PC-3 (cell line): ENCODE data around the gene POMT1. TPM values are rescaled to one million over a fixed set of nuclear protein-coding genes. Genes with fewer than 3 reads are reported as not detected.
A peak's percentile ranks its signal among the peaks of the same experiment; 100 is the strongest.
"Not testable (repeated sequence)": the region's sequence is repeated elsewhere in the genome, so short reads cannot be mapped to it uniquely, and the experiment has no call there.

Source experiments
- ATAC-seq: fragments of 200-7000 bp; cut with Tn5 transposase; 2 replicates; pipeline ENCODE4 v1.9.1; 2020; ENCODE audit warnings: mild to moderate bottlenecking, moderate library complexity
- BruUV-seq: library from RNA; stranded (reverse); fragments of 400-500 nt; replicated peaks from 2 replicates; lab custom pipeline; 2021; lab: Mats Ljungman, UMichigan
- CTCF ChIA-PET: fragments of 300-600 bp; sonication (Branson Sonifier 250); formaldehyde crosslinking; loops from one replicate; lab custom pipeline; 2022; ENCODE audit warnings: antibody characterized with exemption; lab: Charles Lee
- POLR2A ChIA-PET: fragments of 300-600 bp; sonication (Branson Sonifier 250); formaldehyde crosslinking; loops from one replicate; lab custom pipeline; 2022; ENCODE audit warnings: antibody characterized with exemption; ENCODE audit not compliant: unreplicated experiment; lab: Charles Lee
- DNase-seq: peaks from one replicate; pipeline ENCODE4 v3.0.0-alpha.2; 2015
- H2AFZ ChIP-seq: fragments of 300-600 bp; sonication (generic); 2 replicates; pipeline ENCODE4 v1.6.0; 2016; ENCODE audit warnings: antibody characterized with exemption, low read length
- H3F3A ChIP-seq: fragments of 300-600 bp; sonication (generic); one replicate; pipeline ENCODE4 v1.6.0; 2017; ENCODE audit warnings: antibody characterized with exemption, low read length, control low read depth, mild to moderate bottlenecking; ENCODE audit not compliant: unreplicated experiment
- H3K27ac ChIP-seq: fragments of 300-600 bp; sonication (generic); 2 replicates; pipeline ENCODE4 v1.5.1; 2016; ENCODE audit warnings: mild to moderate bottlenecking, low read length
- H3K27me3 ChIP-seq: fragments of 300-600 bp; sonication (generic); 2 replicates; pipeline ENCODE4 v1.6.1; 2016; ENCODE audit warnings: low read length, mixed read lengths
- H3K36me3 ChIP-seq: fragments of 300-600 bp; sonication (generic); 2 replicates; pipeline ENCODE4 v1.6.1; 2016; ENCODE audit warnings: low read depth, mixed run types, low read length, mixed read lengths
- H3K4me1 ChIP-seq: fragments of 300-600 bp; sonication (generic); 2 replicates; pipeline ENCODE4 v1.5.1; 2016; ENCODE audit warnings: low read length; ENCODE audit not compliant: insufficient read depth
- H3K4me2 ChIP-seq: fragments of 300-600 bp; sonication (generic); 2 replicates; pipeline ENCODE4 v1.6.0; 2016; ENCODE audit warnings: low read length
- H3K4me3 ChIP-seq: fragments of 300-600 bp; sonication (generic); 2 replicates; pipeline ENCODE4 v1.5.1; 2016; ENCODE audit warnings: mild to moderate bottlenecking, low read length, mixed read lengths
- H3K79me2 ChIP-seq: fragments of 300-600 bp; sonication (generic); 2 replicates; pipeline ENCODE4 v1.6.1; 2017; ENCODE audit warnings: low read length, mixed read lengths
- H3K9ac ChIP-seq: fragments of 300-600 bp; sonication (generic); 2 replicates; pipeline ENCODE4 v1.6.0; 2016; ENCODE audit warnings: mild to moderate bottlenecking, low read length
- H3K9me2 ChIP-seq: fragments of 300-600 bp; sonication (generic); replicated peaks from 2 replicates; pipeline ENCODE4 v1.6.1; 2016; ENCODE audit warnings: mixed run types, low read length, mixed read lengths
- H3K9me3 ChIP-seq: fragments of 300-600 bp; sonication (generic); 2 replicates; pipeline ENCODE4 v1.6.1; 2016; ENCODE audit warnings: low read length, mixed read lengths
- H4K20me1 ChIP-seq: fragments of 300-600 bp; sonication (generic); 2 replicates; pipeline ENCODE4 v1.6.1; 2016; ENCODE audit warnings: low read length, mixed read lengths
- EZH2 ChIP-seq: fragments of 300-600 bp; sonication (generic); IDR thresholded peaks from one replicate; pipeline ENCODE4 v1.6.1; 2017; ENCODE audit warnings: antibody characterized with exemption, mild to moderate bottlenecking, low read length; ENCODE audit not compliant: unreplicated experiment
- EZH2phosphoT487 ChIP-seq: fragments of 300-600 bp; sonication (generic); IDR thresholded peaks from 2 replicates; pipeline ENCODE4 v1.6.1; 2018; ENCODE audit warnings: mild to moderate bottlenecking, antibody characterized with exemption, low read length, borderline replicate concordance
- intact Hi-C: fragments of 100-400 bp; cut with micrococcal nuclease; formaldehyde crosslinking; loops from 2 replicates; pipeline ENCODE4 v1.9.0; 2023
- total RNA-seq: library from RNA; depleted of rRNA; stranded (reverse); fragments of >200 nt; gene quantifications from 2 replicates; pipeline ENCODE4 v1.2.3, GENCODE V29; 2014
- TF ChIP-seq, protein P1 (sequence below): fragments of 300-600 bp; sonication (generic); conservative IDR thresholded peaks from 2 replicates; pipeline ENCODE4 v1.5.1; 2017; ENCODE audit warnings: antibody characterized with exemption, low read depth, mild to moderate bottlenecking, low read length

The POMT1 gene
- total RNA-seq, 1 experiment from 2014 or later, result 24.1 TPM

DNA sequence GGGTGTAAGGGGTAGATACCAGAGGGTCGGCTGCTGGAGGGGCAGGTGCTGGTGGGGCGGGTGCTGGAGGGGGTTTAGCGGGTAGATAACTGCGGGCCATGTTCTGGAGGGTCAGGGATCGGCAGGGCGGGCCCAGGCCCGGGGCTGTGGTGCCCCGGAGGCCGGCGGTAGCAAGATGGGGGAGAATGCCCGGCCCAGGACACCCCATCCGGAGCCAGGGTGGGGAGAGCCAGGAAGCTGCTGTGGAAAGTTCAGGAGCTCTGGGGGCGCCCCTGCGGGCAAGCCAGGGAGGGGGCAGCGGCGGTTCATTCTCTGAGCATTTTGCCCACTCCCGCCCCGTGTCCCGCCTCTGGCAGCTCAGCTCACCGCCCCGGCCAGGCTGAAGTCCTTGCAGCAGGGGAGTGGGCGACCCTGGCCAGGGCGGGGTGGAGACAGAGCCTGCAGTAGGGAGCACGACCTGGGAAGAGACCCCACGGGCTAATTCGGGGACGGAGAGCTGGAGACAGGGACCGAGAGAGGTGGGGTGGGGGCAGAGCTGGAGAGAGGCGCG lies 43.1 kb downstream of the POMT1 start:
- peaks cover 10% of the 10 kb centered on the region for H3K27me3 ChIP-seq
- ATAC-seq (peak; percentile 31), DNase-seq (no peak)
- no peak overlapping the region for H3K9ac ChIP-seq
- peaks cover 6% of the 10 kb centered on the region; the same call in 1 of the 2 replicates for H3K4me1 ChIP-seq
- H3K9me2 ChIP-seq, result no peaks in the 10 kb centered on the region
- BruUV-seq, result no TSS peak
- peak overlapping the region; percentile 63 for H3K4me3 ChIP-seq
- intact Hi-C loops, result no loop called here
- H3K4me2 ChIP-seq, result peak overlapping the region; percentile 85
- no peaks in the 10 kb centered on the region for H4K20me1 ChIP-seq
- no peak overlapping the region for H2AFZ ChIP-seq
- H3K36me3 ChIP-seq, result no peaks in the 10 kb centered on the region
- H3K79me2 ChIP-seq, result no peaks in the 10 kb centered on the region
- no peak overlapping the region for H3K27ac ChIP-seq
- TF ChIP-seq, protein P1, sequence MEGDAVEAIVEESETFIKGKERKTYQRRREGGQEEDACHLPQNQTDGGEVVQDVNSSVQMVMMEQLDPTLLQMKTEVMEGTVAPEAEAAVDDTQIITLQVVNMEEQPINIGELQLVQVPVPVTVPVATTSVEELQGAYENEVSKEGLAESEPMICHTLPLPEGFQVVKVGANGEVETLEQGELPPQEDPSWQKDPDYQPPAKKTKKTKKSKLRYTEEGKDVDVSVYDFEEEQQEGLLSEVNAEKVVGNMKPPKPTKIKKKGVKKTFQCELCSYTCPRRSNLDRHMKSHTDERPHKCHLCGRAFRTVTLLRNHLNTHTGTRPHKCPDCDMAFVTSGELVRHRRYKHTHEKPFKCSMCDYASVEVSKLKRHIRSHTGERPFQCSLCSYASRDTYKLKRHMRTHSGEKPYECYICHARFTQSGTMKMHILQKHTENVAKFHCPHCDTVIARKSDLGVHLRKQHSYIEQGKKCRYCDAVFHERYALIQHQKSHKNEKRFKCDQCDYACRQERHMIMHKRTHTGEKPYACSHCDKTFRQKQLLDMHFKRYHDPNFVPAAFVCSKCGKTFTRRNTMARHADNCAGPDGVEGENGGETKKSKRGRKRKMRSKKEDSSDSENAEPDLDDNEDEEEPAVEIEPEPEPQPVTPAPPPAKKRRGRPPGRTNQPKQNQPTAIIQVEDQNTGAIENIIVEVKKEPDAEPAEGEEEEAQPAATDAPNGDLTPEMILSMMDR, result no peak
- TF ChIP-seq EZH2phosphoT487 (no peak), EZH2 (no peak)
- no peaks in the 10 kb centered on the region for H3F3A ChIP-seq
- ChIA-PET CTCF (no interaction called here), POLR2A (no interaction called here)
- H3K9me3 ChIP-seq, result 0 out of 2 replicates have a peak, but pooled peaks cover 6% of the 10 kb centered on the region

DNA sequence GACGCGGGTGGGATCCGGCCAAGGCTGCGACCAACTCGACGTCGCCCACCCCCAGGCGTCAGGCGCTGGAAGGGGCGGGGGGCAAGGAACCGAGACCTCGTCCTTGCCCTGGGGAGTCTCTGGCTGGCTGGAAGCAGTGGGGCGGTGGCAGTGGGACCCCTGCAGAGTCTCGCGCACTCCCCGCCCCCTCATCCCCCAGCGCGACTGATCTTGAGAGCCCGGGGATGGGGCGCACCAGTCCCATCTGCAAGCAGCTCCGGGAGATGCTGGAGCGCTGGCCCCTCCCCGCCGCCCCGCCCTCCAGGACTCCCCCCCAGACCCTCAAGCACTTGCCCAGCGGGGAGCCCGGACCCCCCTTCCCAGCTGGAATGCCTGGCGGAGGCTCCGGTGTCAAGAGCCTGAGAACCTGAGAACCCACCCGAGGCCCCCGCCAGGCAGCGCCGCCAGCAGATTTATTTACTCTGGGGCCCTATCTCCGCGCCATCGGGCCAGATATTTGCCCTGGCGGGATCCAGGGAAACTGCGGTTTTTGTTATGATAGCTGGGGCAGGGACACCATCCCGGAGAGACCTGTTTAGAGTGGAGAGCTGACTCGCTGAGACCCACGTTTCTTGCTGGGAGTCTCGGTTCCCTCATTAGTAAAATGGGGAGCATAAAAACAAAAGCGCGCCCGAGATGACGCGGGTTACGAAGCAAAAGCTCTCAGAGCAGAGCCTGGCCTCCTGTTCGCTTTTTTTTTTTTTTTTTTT lies 43.8 kb downstream of the POMT1 start:
- Histone ChIP-seq H3K9ac (no peak overlapping the region), H3K4me1 (peaks cover 6% of the 10 kb centered on the region; the same call in 1 of the 2 replicates), H3K4me3 (peak overlapping the region; percentile 63; the same call in 1 of the 2 replicates), H3K79me2 (no peaks in the 10 kb centered on the region), H3F3A (no peaks in the 10 kb centered on the region), H3K27ac (no peak overlapping the region), H3K27me3 (peaks cover 10% of the 10 kb centered on the region), H3K9me2 (no peaks in the 10 kb centered on the region), H2AFZ (peak overlapping the region; percentile 12; the same call in 1 of the 2 replicates), H4K20me1 (no peaks in the 10 kb centered on the region), H3K9me3 (0 out of 2 replicates have a peak, but pooled peaks cover 6% of the 10 kb centered on the region), H3K4me2 (peak overlapping the region; percentile 85), H3K36me3 (no peaks in the 10 kb centered on the region)
- POLR2A ChIA-PET, result no interaction called here
- TF ChIP-seq, protein P1, result no peak
- TF ChIP-seq EZH2 (no peak), EZH2phosphoT487 (peak; percentile 60)
- DNase-seq, result peak; percentile 56
- peak; percentile 29 for ATAC-seq
- CTCF ChIA-PET, result no interaction called here
- BruUV-seq, result no TSS peak
- intact Hi-C loops, result no loop called here

DNA sequence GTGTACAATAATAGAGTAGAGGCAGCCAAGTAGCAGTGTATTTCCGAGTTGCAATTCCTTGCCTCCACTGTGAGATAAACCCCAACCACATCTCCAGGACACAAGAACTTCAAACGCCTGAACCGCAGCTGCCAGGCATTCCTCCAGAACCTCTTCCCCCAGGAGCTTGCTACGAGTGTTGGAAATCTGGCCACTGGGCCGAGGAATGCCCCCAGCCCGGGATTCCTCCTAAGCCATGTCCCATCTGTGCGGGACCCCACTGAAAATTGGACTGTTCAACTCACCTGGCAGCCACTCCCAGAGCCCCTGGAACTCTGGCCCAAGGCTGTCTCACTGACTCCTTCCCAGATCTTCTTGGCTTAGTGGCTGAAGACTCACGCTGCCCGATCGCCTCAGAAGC lies 46.5 kb downstream of the POMT1 start:
- H3K27ac ChIP-seq, H3K4me1 ChIP-seq, CTCF ChIA-PET, H3F3A ChIP-seq, H3K9me2 ChIP-seq, H3K4me2 ChIP-seq, POLR2A ChIA-PET, H3K36me3 ChIP-seq, H2AFZ ChIP-seq, BruUV-seq, intact Hi-C loops, ATAC-seq, H3K4me3 ChIP-seq, H4K20me1 ChIP-seq, H3K9ac ChIP-seq, H3K9me3 ChIP-seq, H3K79me2 ChIP-seq, DNase-seq: not testable (repeated sequence)
- peaks cover 10% of the 10 kb centered on the region for H3K27me3 ChIP-seq

DNA sequence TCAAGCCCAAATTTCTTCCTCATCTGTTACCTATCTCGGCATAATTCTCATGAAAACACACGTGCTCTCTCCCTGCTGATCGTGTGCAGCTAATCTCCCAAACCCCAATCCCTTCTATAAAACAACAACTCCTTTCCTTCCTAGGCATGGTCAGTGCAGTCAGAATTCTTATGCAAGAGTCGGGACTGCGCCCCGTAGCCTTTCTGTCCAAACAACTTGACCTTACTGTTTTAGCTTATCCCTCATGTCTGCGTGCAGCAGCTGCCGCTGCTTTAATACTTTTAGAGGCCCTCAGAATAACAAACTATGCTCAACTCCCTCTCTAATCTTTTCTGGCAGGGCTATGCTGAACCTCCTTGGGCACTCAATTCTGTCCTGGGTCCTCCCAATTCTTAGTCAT lies 47.7 kb downstream of the POMT1 start:
- H3K4me3 ChIP-seq, H3K4me1 ChIP-seq, H3K79me2 ChIP-seq, POLR2A ChIA-PET, BruUV-seq, ATAC-seq, H3K4me2 ChIP-seq, H3F3A ChIP-seq, DNase-seq, H3K9me2 ChIP-seq, H3K9me3 ChIP-seq, CTCF ChIA-PET, H3K9ac ChIP-seq, H4K20me1 ChIP-seq, H3K27ac ChIP-seq, intact Hi-C loops, H2AFZ ChIP-seq, H3K36me3 ChIP-seq: not testable (repeated sequence)
- H3K27me3 ChIP-seq, result peaks cover 10% of the 10 kb centered on the region
